ENCODE results near the gene C16orf95.
A peak's percentile ranks its signal among the peaks of the same experiment; 100 is the strongest.
"Not testable (repeated sequence)": the region's sequence is repeated elsewhere in the genome, so short reads cannot be mapped to it uniquely, and the experiment has no call there.

C16orf95 gene

GRCh38 chr16:87316923-87317749, at the start of gene C16orf95:
TSS of gene C16orf95 (minus strand) at chr16:87317392. CDS start at chr16:87317242, 150 bp downstream.
- DNase-seq (ENCODE audit: low read depth in 3 of 3): peak; percentile 92 to 95 (median 95)

GRCh38 chr16:87366930-87367329, 49.7 kb upstream of the C16orf95 start:
- DNase-seq (ENCODE audit: low read depth in 3 of 3): no peak

GRCh38 chr16:87366288-87366687, 49.1 kb upstream of the C16orf95 start:
- no peak for DNase-seq (ENCODE audit: low read depth in 3 of 3)

GRCh38 chr16:87365021-87365713, 48.0 kb upstream of the C16orf95 start:
- DNase-seq (ENCODE audit: low read depth in 3 of 3): no peak

- no peak for DNase-seq (ENCODE audit: low read depth in 3 of 3)
Observed at GRCh38 chr16:87363771-87364455, 46.7 kb upstream of the C16orf95 start.

GRCh38 chr16:87362828-87363559, 45.8 kb upstream of the C16orf95 start:
- DNase-seq (ENCODE audit: low read depth in 3 of 3): not testable (repeated sequence)

- no peak for DNase-seq (ENCODE audit: low read depth in 3 of 3)
Observed at GRCh38 chr16:87361916-87362619, 44.9 kb upstream of the C16orf95 start.

GRCh38 chr16:87360862-87361610, 43.8 kb upstream of the C16orf95 start:
- no peak for DNase-seq (ENCODE audit: low read depth in 3 of 3)

GRCh38 chr16:87359121-87359520, 41.9 kb upstream of the C16orf95 start:
- no peak for DNase-seq (ENCODE audit: low read depth in 3 of 3)

GRCh38 chr16:87358696-87359095, 41.5 kb upstream of the C16orf95 start:
- DNase-seq (ENCODE audit: low read depth in 3 of 3): no peak

- no peak for DNase-seq (ENCODE audit: low read depth in 3 of 3)
Observed at GRCh38 chr16:87358250-87358649, 41.1 kb upstream of the C16orf95 start.

- no peak for DNase-seq (ENCODE audit: low read depth in 3 of 3)
Observed at GRCh38 chr16:87356491-87356853, 39.3 kb upstream of the C16orf95 start.

GRCh38 chr16:87353613-87354012, 36.4 kb upstream of the C16orf95 start:
- no peak for DNase-seq (ENCODE audit: low read depth in 3 of 3)

GRCh38 chr16:87352818-87353217, 35.6 kb upstream of the C16orf95 start:
- DNase-seq (ENCODE audit: low read depth in 3 of 3): no peak

GRCh38 chr16:87351320-87351698, 34.1 kb upstream of the C16orf95 start:
- no peak for DNase-seq (ENCODE audit: low read depth in 3 of 3)

GRCh38 chr16:87350681-87351319, 33.6 kb upstream of the C16orf95 start:
- DNase-seq (ENCODE audit: low read depth in 3 of 3): no peak

GRCh38 chr16:87350031-87350430, 32.8 kb upstream of the C16orf95 start:
- no peak for DNase-seq (ENCODE audit: low read depth in 3 of 3)

- no peak for DNase-seq (ENCODE audit: low read depth in 3 of 3)
Observed at GRCh38 chr16:87348616-87349157, 31.5 kb upstream of the C16orf95 start.

GRCh38 chr16:87347932-87348615, 30.9 kb upstream of the C16orf95 start:
- DNase-seq (ENCODE audit: low read depth in 3 of 3): no peak
